GM06990 (cell line): ENCODE data around the gene ELL.

Source experiments
- DNase-seq: peaks from one replicate; pipeline ENCODE4 v3.0.0-alpha.2; 2011; ENCODE audit not compliant: insufficient read length; ENCODE audit errors: extremely low read depth
- H3K27me3 ChIP-seq: replicated peaks from 2 replicates; pipeline ENCODE4 v1.6.0; 2011; ENCODE audit warnings: low read length; ENCODE audit not compliant: control insufficient read depth, insufficient read depth
- H3K36me3 ChIP-seq: 2 replicates; pipeline ENCODE4 v1.5.1; 2011; ENCODE audit warnings: low read length; ENCODE audit not compliant: control insufficient read depth, insufficient read depth
- H3K4me3 ChIP-seq: replicated peaks from 2 replicates; pipeline ENCODE4 v1.5.1; 2011; ENCODE audit warnings: low read depth, mild to moderate bottlenecking, control low read depth, low read length
- CTCF ChIP-seq: IDR thresholded peaks from 2 replicates; pipeline ENCODE4 v1.5.1; 2011; ENCODE audit warnings: low read length, control low read depth, mild to moderate bottlenecking, inconsistent platforms; ENCODE audit not compliant: insufficient read depth, poor library complexity, severe bottlenecking

Gene ELL

GRCh38 chr19:18475004-18475453 lies 46.8 kb downstream of the ELL start:
- DNase-seq = no peak
- TF ChIP-seq CTCF = no peak
- no peak overlapping the region for H3K4me3 ChIP-seq
- H3K36me3 ChIP-seq = peaks cover 9% of the 10 kb centered on the region
- H3K27me3 ChIP-seq = no peaks in the 10 kb centered on the region

- TF ChIP-seq CTCF = no peak
- no peaks in the 10 kb centered on the region for H3K27me3 ChIP-seq
- H3K36me3 ChIP-seq = peaks cover 11% of the 10 kb centered on the region
- no peak for DNase-seq
- H3K4me3 ChIP-seq = no peak overlapping the region
Observed at GRCh38 chr19:18474366-18474887, 47.4 kb downstream of the ELL start.

- Histone ChIP-seq H3K36me3 (peaks cover 14% of the 10 kb centered on the region), H3K27me3 (no peaks in the 10 kb centered on the region), H3K4me3 (no peak overlapping the region)
- no peak for DNase-seq
- no peak for TF ChIP-seq CTCF
Observed at GRCh38 chr19:18473706-18474087, 48.2 kb downstream of the ELL start.

- no peak for DNase-seq
- TF ChIP-seq CTCF = no peak
- H3K36me3 ChIP-seq = peaks cover 17% of the 10 kb centered on the region
- no peak overlapping the region for H3K4me3 ChIP-seq
- H3K27me3 ChIP-seq = no peaks in the 10 kb centered on the region
Observed at GRCh38 chr19:18473003-18473705, 48.7 kb downstream of the ELL start.

- H3K36me3 ChIP-seq = peaks cover 29% of the 10 kb centered on the region
- TF ChIP-seq CTCF = no peak
Observed at GRCh38 chr19:18470787-18471186, 51.1 kb downstream of the ELL start.

More at GRCh38 chr19:18470787-18471186, 51.1 kb downstream of the ELL start:
- Histone ChIP-seq H3K27me3 (no peaks in the 10 kb centered on the region), H3K4me3 (no peak overlapping the region)
- DNase-seq = no peak
